Calu3 (cell line): ENCODE measurements around the gene NDUFB1. TPM values are rescaled to one million over a fixed set of nuclear protein-coding genes. Genes with fewer than 3 reads are reported as not detected.

ENCODE experiments used
- BruUV-seq: library from RNA; stranded (reverse); fragments of 400-500 nt; replicated peaks from 2 replicates; lab custom pipeline; 2021; lab: Mats Ljungman, UMichigan
- CTCF ChIA-PET: fragments of 300-600 bp; sonication (Branson Sonifier 250); formaldehyde crosslinking; loops from one replicate; lab custom pipeline; 2022; ENCODE audit warnings: antibody characterized with exemption; lab: Charles Lee
- DNase-seq: peaks from one replicate; pipeline ENCODE4 v3.0.0; 2022
- H3K27ac Mint-ChIP-seq: one replicate; pipeline ENCODE4 v1.8.0; 2022; ENCODE audit warnings: mixed read lengths; ENCODE audit not compliant: unreplicated experiment
- H3K27me3 Mint-ChIP-seq: one replicate; pipeline ENCODE4 v1.8.0; 2022; ENCODE audit warnings: mixed read lengths; ENCODE audit not compliant: unreplicated experiment
- H3K36me3 Mint-ChIP-seq: one replicate; pipeline ENCODE4 v1.8.0; 2022; ENCODE audit warnings: mild to moderate bottlenecking, moderate library complexity, mixed read lengths; ENCODE audit not compliant: insufficient read depth, unreplicated experiment
- H3K4me1 Mint-ChIP-seq: one replicate; pipeline ENCODE4 v1.8.0; 2022; ENCODE audit warnings: mild to moderate bottlenecking, low read depth, mixed read lengths; ENCODE audit not compliant: unreplicated experiment
- H3K4me3 Mint-ChIP-seq: one replicate; pipeline ENCODE4 v1.8.0; 2022; ENCODE audit warnings: mild to moderate bottlenecking, low read depth, moderate library complexity, mixed read lengths; ENCODE audit not compliant: unreplicated experiment
- H3K9me3 Mint-ChIP-seq: one replicate; pipeline ENCODE4 v1.8.0; 2022; ENCODE audit warnings: low read depth, mixed read lengths; ENCODE audit not compliant: unreplicated experiment
- CTCF ChIP-seq: fragments of 200-600 bp; IDR thresholded peaks from one replicate; pipeline ENCODE4 v1.8.0; 2022; ENCODE audit warnings: antibody characterized with exemption; ENCODE audit not compliant: unreplicated experiment
- intact Hi-C: fragments of 100-400 bp; cut with micrococcal nuclease; formaldehyde crosslinking; loops from one replicate; pipeline ENCODE4 v1.10.0; 2022; ENCODE audit not compliant: unreplicated experiment
- total RNA-seq: library from RNA; stranded (reverse); gene quantifications from 2 replicates; pipeline ENCODE4 v1.2.3, GENCODE V29; 2022

Gene NDUFB1
- total RNA-seq, 1 experiment from 2014 or later: 101 TPM

DNA sequence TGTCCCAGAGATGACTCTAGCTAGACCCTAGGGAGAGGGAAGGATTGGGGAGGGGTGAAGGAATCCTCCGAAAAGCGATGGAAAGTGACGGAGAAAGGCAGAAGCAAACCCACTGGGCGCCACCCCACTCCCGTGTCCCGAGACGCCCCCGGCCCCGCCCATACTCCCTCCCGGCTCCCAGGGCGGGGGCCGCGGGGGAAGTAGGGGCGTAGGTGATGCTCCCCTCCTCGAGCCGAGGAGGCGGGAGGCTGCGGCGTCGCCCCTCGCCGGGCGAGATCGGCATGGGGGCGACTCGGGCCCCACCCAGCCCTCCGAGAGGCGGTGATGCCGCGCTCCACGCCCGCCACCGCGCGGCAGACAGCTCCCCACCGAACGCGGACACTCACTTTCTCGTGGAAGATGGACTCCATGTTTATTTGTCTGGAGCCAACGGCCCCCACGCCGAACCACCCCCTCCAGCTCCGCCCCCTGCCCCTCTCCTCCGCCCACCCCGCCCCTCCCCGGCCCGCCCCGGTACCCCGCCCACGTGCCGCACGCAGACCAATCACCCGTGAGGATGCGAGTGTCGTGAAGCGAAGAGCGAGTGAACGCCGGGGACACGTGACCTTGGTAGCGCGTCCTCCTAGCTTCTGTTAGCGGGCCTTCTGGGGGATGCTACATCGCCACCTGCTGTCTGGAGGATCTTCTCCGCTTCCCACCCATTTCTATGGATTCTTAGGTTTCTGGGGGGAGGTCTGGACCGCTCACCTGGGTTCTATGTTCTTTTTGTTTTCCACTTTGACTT is 15.2 kb downstream of the NDUFB1 start, which contains the start of gene ATXN3:
ATXN3 (minus strand) TSS at position 440 of the 784 bp plus-strand sequence; CDS start at position 410, 30 bp downstream.
- Mint-ChIP-seq H3K4me1 (no peaks in the 10 kb centered on the region), H3K27ac (peak within 1 kb of the TSS; percentile 38), H3K27me3 (no peaks in the 10 kb centered on the region), H3K36me3 (peaks cover 18% of the 10 kb centered on the region), H3K4me3 (peak within 1 kb of the TSS; percentile 81), H3K9me3 (no peaks in the 10 kb centered on the region)
- TF ChIP-seq CTCF: peak; percentile 50
- BruUV-seq: no TSS peak
- CTCF ChIA-PET: interaction anchor here (0.6 to 1.9 kb wide), 9 partner anchors 10 to 1078 kb away, joined by 3 to 28 read pairs (median 3); partner anchors contain the start of genes CPSF2 and NDUFB1
- intact Hi-C loops: no loop called here
- peak; percentile 95 for DNase-seq

GRCh38 chr14:92105893-92106142 is 15.7 kb downstream of the NDUFB1 start:
- H3K36me3 Mint-ChIP-seq: peaks cover 18% of the 10 kb centered on the region
- DNase-seq: peak; percentile 7
- peak overlapping the region; percentile 81 for H3K4me3 Mint-ChIP-seq
- no peaks in the 10 kb centered on the region for H3K9me3 Mint-ChIP-seq
- peak overlapping the region; percentile 38 for H3K27ac Mint-ChIP-seq
- TF ChIP-seq CTCF: no peak
- intact Hi-C loops: no loop called here
- BruUV-seq: no TSS peak
- CTCF ChIA-PET: interaction anchor here (0.6 to 1.9 kb wide), 6 partner anchors 13 to 1078 kb away, joined by 3 to 28 read pairs (median 4); partner anchors contain the start of genes CPSF2 and NDUFB1
- H3K4me1 Mint-ChIP-seq: no peaks in the 10 kb centered on the region
- no peaks in the 10 kb centered on the region for H3K27me3 Mint-ChIP-seq

DNA sequence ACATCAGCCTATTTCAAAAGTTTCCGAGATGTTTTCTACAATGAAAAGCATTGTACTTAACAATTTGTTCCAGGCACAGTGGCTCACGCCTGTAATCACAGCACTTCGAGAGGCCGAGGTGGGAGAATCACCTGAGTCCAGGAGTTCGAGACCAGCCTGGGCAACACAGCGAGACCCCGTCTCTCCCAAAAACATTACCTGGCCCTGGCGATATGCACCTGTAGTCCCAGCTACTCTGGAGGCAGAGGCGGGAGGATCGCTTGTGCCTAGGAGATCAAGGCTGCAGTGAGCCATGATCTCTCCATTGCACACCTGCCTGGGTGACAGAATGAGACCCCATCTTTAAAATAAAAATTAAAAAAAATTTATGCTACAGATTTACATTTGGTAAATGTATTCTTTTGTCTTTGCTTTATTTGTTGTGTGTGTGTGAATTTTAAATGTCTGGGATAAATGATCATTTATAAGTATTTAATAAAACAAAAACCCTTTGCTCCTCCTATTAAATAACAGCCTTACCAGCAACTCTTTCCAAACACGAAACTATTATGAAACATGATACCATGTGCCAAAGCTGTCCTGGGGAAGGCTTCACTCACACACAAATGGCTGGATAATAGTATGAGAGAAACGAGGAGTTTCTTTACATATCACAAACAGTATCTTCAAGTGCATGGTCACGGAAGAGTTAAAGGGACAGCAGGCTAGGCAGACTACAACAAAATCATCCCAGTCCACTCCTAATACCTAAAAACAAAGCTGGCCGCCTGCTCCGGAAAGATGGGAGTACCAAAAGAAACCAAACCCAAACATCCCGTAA is 16.2 kb downstream of the NDUFB1 start:
- H3K27me3 Mint-ChIP-seq: no peaks in the 10 kb centered on the region
- peak overlapping the region; percentile 38 for H3K27ac Mint-ChIP-seq
- H3K9me3 Mint-ChIP-seq: no peaks in the 10 kb centered on the region
- H3K4me1 Mint-ChIP-seq: no peaks in the 10 kb centered on the region
- H3K4me3 Mint-ChIP-seq: peak overlapping the region; percentile 81
- H3K36me3 Mint-ChIP-seq: peaks cover 18% of the 10 kb centered on the region
- TSS peak; percentile 57 for BruUV-seq
- intact Hi-C loops: no loop called here
- CTCF ChIA-PET: interaction anchor here (0.6 kb wide), 1 partner anchor 603 kb away, joined by 3 read pairs; no protein-coding TSS in a partner anchor
- DNase-seq: no peak
- TF ChIP-seq CTCF: no peak

DNA sequence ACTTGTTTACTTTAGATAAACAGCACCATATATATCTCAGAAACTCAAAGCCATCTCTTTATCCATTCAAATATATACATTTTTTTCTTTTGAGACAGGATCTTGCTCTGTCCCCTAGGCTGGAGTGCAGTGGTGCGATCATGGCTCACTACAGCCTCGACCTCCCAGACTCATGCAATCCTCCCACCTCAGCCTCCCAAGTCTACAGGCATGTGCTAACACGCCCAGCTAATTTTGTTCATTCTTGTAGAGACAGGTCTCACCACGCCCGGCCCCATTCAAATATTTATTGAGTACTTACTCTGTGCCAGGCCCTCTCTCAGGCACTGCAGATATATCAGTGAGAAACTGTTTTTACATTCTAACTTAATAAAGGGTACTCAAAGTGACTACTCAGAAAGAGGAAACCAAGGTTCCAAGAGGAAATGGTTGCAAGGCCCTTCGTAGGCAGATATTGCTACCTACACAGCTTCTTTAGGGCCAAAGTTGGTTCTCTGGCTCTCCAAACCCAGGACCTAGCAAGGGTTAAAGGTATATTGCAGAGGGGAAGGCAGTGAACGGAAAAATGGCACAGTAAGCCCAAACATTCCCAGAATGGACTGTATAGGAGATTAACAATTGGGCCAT is 18.0 kb downstream of the NDUFB1 start:
- no peak overlapping the region for H3K27ac Mint-ChIP-seq
- intact Hi-C loops: no loop called here
- no peak overlapping the region for H3K4me3 Mint-ChIP-seq
- CTCF ChIA-PET: no interaction called here
- no peak for DNase-seq
- peaks cover 18% of the 10 kb centered on the region for H3K36me3 Mint-ChIP-seq
- no TSS peak for BruUV-seq
- no peak for TF ChIP-seq CTCF
- no peaks in the 10 kb centered on the region for H3K9me3 Mint-ChIP-seq
- no peaks in the 10 kb centered on the region for H3K27me3 Mint-ChIP-seq
- H3K4me1 Mint-ChIP-seq: peaks cover 9% of the 10 kb centered on the region
